OCI-LY1 (cell line): ENCODE data around the gene AURKAIP1.

Experiments
- H2AFZ ChIP-seq: fragments of 200-600 bp; sonication (generic), shearing (Covaris generic); 2 replicates; pipeline ENCODE4 v1.6.0; 2014; ENCODE audit warnings: antibody characterized with exemption, mild to moderate bottlenecking, low read length
- H3F3A ChIP-seq: fragments of 200-600 bp; sonication (generic), shearing (Covaris generic); 2 replicates; pipeline ENCODE4 v1.6.0; 2014; ENCODE audit warnings: mild to moderate bottlenecking, antibody characterized with exemption, low read length, moderate library complexity; ENCODE audit not compliant: insufficient read depth
- H3K27ac ChIP-seq: fragments of 200-600 bp; sonication (generic); 2 replicates; pipeline ENCODE4 v1.5.1; 2014; ENCODE audit warnings: low read length, mixed run types, mild to moderate bottlenecking, low read depth; ENCODE audit not compliant: poor library complexity, severe bottlenecking
- H3K27me3 ChIP-seq: fragments of 200-600 bp; sonication (generic); 2 replicates; pipeline ENCODE4 v1.6.0; 2014; ENCODE audit warnings: antibody characterized with exemption, mild to moderate bottlenecking, low read length, moderate library complexity; ENCODE audit not compliant: insufficient read depth
- H3K36me3 ChIP-seq: fragments of 200-600 bp; sonication (generic); 2 replicates; pipeline ENCODE4 v1.6.1; 2014; ENCODE audit warnings: mild to moderate bottlenecking, antibody characterized with exemption, low read length, moderate library complexity, mixed read lengths; ENCODE audit not compliant: insufficient read depth
- H3K4me1 ChIP-seq: fragments of 200-600 bp; sonication (generic); 2 replicates; pipeline ENCODE4 v1.5.1; 2014; ENCODE audit warnings: mild to moderate bottlenecking, low read length, moderate library complexity; ENCODE audit not compliant: insufficient read depth, severe bottlenecking
- H3K4me2 ChIP-seq: fragments of 200-600 bp; sonication (generic), shearing (Covaris generic); 2 replicates; pipeline ENCODE4 v1.6.1; 2014; ENCODE audit warnings: low read length
- H3K4me3 ChIP-seq: fragments of 200-600 bp; sonication (generic); 2 replicates; pipeline ENCODE4 v1.5.1; 2014; ENCODE audit warnings: low read length, low read depth, mild to moderate bottlenecking, mixed read lengths; ENCODE audit not compliant: poor library complexity, severe bottlenecking
- H3K79me2 ChIP-seq: fragments of 200-600 bp; shearing (Covaris generic); 2 replicates; pipeline ENCODE4 v1.6.1; 2016; ENCODE audit warnings: mixed run types, low read length, mixed read lengths; ENCODE audit not compliant: insufficient read depth
- H3K9ac ChIP-seq: fragments of 200-600 bp; sonication (generic), shearing (Covaris generic); 2 replicates; pipeline ENCODE4 v1.6.1; 2014; ENCODE audit warnings: mild to moderate bottlenecking, low read length, mixed read lengths
- H3K9me2 ChIP-seq: fragments of 200-600 bp; sonication (generic), shearing (Covaris generic); 2 replicates; pipeline ENCODE4 v1.6.1; 2014; ENCODE audit warnings: low read depth, mild to moderate bottlenecking, low read length, mixed read lengths
- H3K9me3 ChIP-seq: fragments of 200-600 bp; shearing (Covaris generic); 2 replicates; pipeline ENCODE4 v1.6.1; 2014; ENCODE audit warnings: low read length, mixed read lengths
- H4K20me1 ChIP-seq: fragments of 200-600 bp; sonication (generic), shearing (Covaris generic); 2 replicates; pipeline ENCODE4 v1.6.0; 2016; ENCODE audit warnings: mild to moderate bottlenecking, low read length; ENCODE audit not compliant: insufficient read depth
- EZH2 ChIP-seq: fragments of 200-600 bp; sonication (generic), shearing (Covaris generic); IDR thresholded peaks from 2 replicates; pipeline ENCODE4 v1.8.0; 2017; ENCODE audit warnings: borderline replicate concordance, mixed run types, mild to moderate bottlenecking, antibody characterized with exemption, low read length, moderate library complexity, mixed read lengths
- TF ChIP-seq, protein P1 (sequence below): fragments of 200-600 bp; sonication (generic), shearing (Covaris generic); IDR thresholded peaks from 2 replicates; pipeline ENCODE4 v1.5.1; 2017; ENCODE audit warnings: mild to moderate bottlenecking, antibody characterized with exemption, low read length, moderate library complexity, mixed read lengths

Gene AURKAIP1

GRCh38 chr1:1402072-1402900, 27.3 kb upstream of the AURKAIP1 start:
- H4K20me1 ChIP-seq, result no peaks in the 10 kb centered on the region
- no peak for TF ChIP-seq EZH2
- TF ChIP-seq, protein P1, sequence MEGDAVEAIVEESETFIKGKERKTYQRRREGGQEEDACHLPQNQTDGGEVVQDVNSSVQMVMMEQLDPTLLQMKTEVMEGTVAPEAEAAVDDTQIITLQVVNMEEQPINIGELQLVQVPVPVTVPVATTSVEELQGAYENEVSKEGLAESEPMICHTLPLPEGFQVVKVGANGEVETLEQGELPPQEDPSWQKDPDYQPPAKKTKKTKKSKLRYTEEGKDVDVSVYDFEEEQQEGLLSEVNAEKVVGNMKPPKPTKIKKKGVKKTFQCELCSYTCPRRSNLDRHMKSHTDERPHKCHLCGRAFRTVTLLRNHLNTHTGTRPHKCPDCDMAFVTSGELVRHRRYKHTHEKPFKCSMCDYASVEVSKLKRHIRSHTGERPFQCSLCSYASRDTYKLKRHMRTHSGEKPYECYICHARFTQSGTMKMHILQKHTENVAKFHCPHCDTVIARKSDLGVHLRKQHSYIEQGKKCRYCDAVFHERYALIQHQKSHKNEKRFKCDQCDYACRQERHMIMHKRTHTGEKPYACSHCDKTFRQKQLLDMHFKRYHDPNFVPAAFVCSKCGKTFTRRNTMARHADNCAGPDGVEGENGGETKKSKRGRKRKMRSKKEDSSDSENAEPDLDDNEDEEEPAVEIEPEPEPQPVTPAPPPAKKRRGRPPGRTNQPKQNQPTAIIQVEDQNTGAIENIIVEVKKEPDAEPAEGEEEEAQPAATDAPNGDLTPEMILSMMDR, result peak; percentile 76
- no peak overlapping the region for H3K4me2 ChIP-seq
- H3K9me2 ChIP-seq, result no peaks in the 10 kb centered on the region
- no peaks in the 10 kb centered on the region for H3K9me3 ChIP-seq
- peaks cover 78% of the 10 kb centered on the region for H3K36me3 ChIP-seq
- no peak overlapping the region for H2AFZ ChIP-seq
- H3K27ac ChIP-seq, result no peak overlapping the region
- no peak overlapping the region for H3K9ac ChIP-seq
- H3K4me3 ChIP-seq, result no peak overlapping the region
- no peaks in the 10 kb centered on the region for H3F3A ChIP-seq
- H3K27me3 ChIP-seq, result no peaks in the 10 kb centered on the region
- H3K4me1 ChIP-seq, result peaks cover 42% of the 10 kb centered on the region
- H3K79me2 ChIP-seq, result peaks cover 37% of the 10 kb centered on the region

GRCh38 chr1:1401457-1402010, 26.5 kb upstream of the AURKAIP1 start:
- Histone ChIP-seq H2AFZ (no peak overlapping the region), H3K4me2 (no peak overlapping the region; the same call in 1 of the 2 replicates), H4K20me1 (no peaks in the 10 kb centered on the region), H3K36me3 (peaks cover 81% of the 10 kb centered on the region), H3K27ac (no peak overlapping the region), H3K79me2 (peaks cover 36% of the 10 kb centered on the region), H3K27me3 (no peaks in the 10 kb centered on the region), H3K4me1 (peaks cover 45% of the 10 kb centered on the region), H3K9me3 (no peaks in the 10 kb centered on the region), H3K4me3 (peak overlapping the region; percentile 98), H3K9ac (no peak overlapping the region), H3K9me2 (no peaks in the 10 kb centered on the region), H3F3A (no peaks in the 10 kb centered on the region)
- TF ChIP-seq, protein P1, result no peak
- TF ChIP-seq EZH2, result no peak

DNA sequence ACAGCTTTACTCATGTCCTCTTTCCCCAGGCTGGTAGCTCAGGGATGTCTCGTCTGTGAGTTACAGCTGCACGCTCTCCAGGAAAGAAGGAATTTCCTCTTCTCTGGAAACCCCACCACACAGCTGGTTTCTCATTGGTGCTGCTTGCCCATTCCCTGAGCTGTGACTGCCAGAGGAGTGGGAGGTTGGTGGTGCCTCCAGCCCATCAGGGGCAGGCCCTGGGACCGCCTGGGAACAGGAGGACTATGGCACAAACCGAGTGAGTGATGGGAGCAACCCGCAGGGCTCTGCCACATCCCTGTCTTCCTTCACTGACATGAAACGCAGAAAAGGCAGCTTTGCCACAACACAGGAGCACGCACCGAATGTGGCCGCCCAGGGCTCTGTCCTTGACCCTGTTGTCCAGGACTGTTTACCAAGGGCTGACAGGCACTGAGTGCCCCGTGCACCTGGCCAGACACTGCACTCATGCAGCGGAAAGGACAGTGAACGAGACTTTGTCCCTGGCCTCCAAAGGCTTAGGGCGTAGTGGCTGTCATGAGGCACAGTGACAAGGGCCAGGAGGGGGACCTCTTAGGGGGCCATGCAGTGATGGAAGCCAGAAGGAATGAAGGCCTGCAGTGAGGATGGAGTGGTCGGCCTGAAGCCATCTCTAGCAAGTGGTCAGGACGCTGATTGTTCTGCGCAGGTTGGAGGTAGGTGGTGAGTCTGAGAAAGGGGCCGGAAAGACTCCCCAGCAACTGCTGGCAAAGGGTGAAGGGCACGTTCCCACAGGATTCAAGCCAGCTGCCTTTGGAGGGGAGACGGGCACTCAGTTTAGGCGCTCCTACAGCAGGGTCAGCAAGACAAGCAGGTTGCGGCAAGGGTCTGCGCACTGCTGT, 25.8 kb upstream of the AURKAIP1 start:
- H3K9me2 ChIP-seq, result no peaks in the 10 kb centered on the region
- peaks cover 81% of the 10 kb centered on the region for H3K36me3 ChIP-seq
- H3K4me1 ChIP-seq, result peaks cover 38% of the 10 kb centered on the region
- H4K20me1 ChIP-seq, result no peaks in the 10 kb centered on the region
- peak overlapping the region; percentile 98 for H3K4me3 ChIP-seq
- no peaks in the 10 kb centered on the region for H3F3A ChIP-seq
- H3K27me3 ChIP-seq, result no peaks in the 10 kb centered on the region
- H3K27ac ChIP-seq, result peak overlapping the region; percentile 55
- H3K79me2 ChIP-seq, result peaks cover 28% of the 10 kb centered on the region
- no peak for TF ChIP-seq EZH2
- TF ChIP-seq, protein P1, result no peak
- peak overlapping the region; percentile 98 for H3K4me2 ChIP-seq
- H3K9ac ChIP-seq, result peak overlapping the region; percentile 98
- no peaks in the 10 kb centered on the region for H3K9me3 ChIP-seq
- no peak overlapping the region for H2AFZ ChIP-seq
